K562 (cell line): ENCODE results near the gene GABRA4. TPM values are rescaled to one million over a fixed set of nuclear protein-coding genes. Genes with fewer than 3 reads are reported as not detected.

Experiments used
- ATAC-seq: fragments of 200-7000 bp; cut with Tn5 transposase; 3 replicates; pipeline ENCODE4 v1.9.1; 2020; ENCODE audit warnings: moderate library complexity
- BruUV-seq: library from RNA; stranded (reverse); fragments of 400-500 nt; replicated peaks from 2 replicates; lab custom pipeline; 2021; lab: Mats Ljungman, UMichigan
- CTCF ChIA-PET: fragments of 300-600 bp; formaldehyde crosslinking; extraction: SDS; loops from one replicate; lab custom pipeline; 2021; ENCODE audit warnings: low intra/inter-chr PET ratio; lab: Yijun Ruan, JAX
- POLR2A ChIA-PET: fragments of 300-600, 350-650 bp; sonication (Branson Sonifier 250); formaldehyde crosslinking; extraction: SDS; loops from one replicate; lab custom pipeline; 2021; ENCODE audit warnings: antibody characterized with exemption, inconsistent platforms; lab: Yijun Ruan, JAX
- DNase-seq, 4 experiments: peaks; one replicate each; pipeline versions ENCODE4 v3.0.0 to v3.0.0-alpha.2; 2011 to 2018; ENCODE audit warnings: low spot score in 3 of 4, mixed read lengths in 3 of 4; ENCODE audit errors: extremely low read depth in 1 of 4
- FAIRE-seq: peaks from 2 replicates; lab custom pipeline; 2011; peaks lifted over from hg19 to GRCh38; lab: Jason Lieb, UNC
- H2AFZ ChIP-seq: 2 replicates; pipeline ENCODE4 v1.6.0; 2011; ENCODE audit warnings: low read depth, low read length, control low read depth, inconsistent platforms
- H3K27ac ChIP-seq: fragments of 200-600 bp; 3 replicates; pipeline ENCODE4 v1.8.0; 2011; ENCODE audit warnings: low read depth, mild to moderate bottlenecking, control low read depth, inconsistent platforms, low read length, moderate library complexity, mixed read lengths; ENCODE audit errors: extremely low read depth
- H3K27me3 ChIP-seq, 2 experiments: fragments of 300-600 bp in 1 of 2; 2 replicates in 1 of 2; 3 replicates in 1 of 2; pipeline versions ENCODE4 v1.6.0 to v1.8.0; 2011; ENCODE audit warnings: inconsistent platforms in 2 of 2, low read length in 2 of 2, mild to moderate bottlenecking in 1 of 2, mixed read lengths in 1 of 2, moderate library complexity in 1 of 2; ENCODE audit not compliant: control insufficient read depth in 2 of 2, insufficient read depth in 2 of 2
- H3K36me3 ChIP-seq: fragments of 300-600 bp; 3 replicates; pipeline ENCODE4 v1.8.0; 2011; ENCODE audit warnings: mild to moderate bottlenecking, low read length, inconsistent platforms; ENCODE audit not compliant: control insufficient read depth, insufficient read depth
- H3K4me1 ChIP-seq, 2 experiments: fragments of 200-600 bp in 1 of 2; replicated peaks in 1 of 2; 2 replicates in 1 of 2; 3 replicates in 1 of 2; pipeline versions ENCODE4 v1.5.1 to v1.8.0; 2011; ENCODE audit warnings: inconsistent platforms in 2 of 2, low read length in 2 of 2, mild to moderate bottlenecking in 1 of 2, mixed read lengths in 1 of 2, moderate library complexity in 1 of 2; ENCODE audit not compliant: control insufficient read depth in 2 of 2, insufficient read depth in 2 of 2
- H3K4me2 ChIP-seq: 2 replicates; pipeline ENCODE4 v1.6.1; 2011; ENCODE audit warnings: low read length, control low read depth, inconsistent platforms, mixed read lengths; ENCODE audit not compliant: insufficient read depth
- H3K4me3 ChIP-seq: fragments of 200-600 bp; sonication (generic), shearing (Covaris generic); 2 replicates; pipeline ENCODE4 v1.5.1; 2016; ENCODE audit warnings: control low read depth, inconsistent platforms
- H3K79me2 ChIP-seq: fragments of 200-600 bp; 3 replicates; pipeline ENCODE4 v1.8.0; 2011; ENCODE audit warnings: low read length, inconsistent platforms; ENCODE audit not compliant: control insufficient read depth, insufficient read depth
- H3K9ac ChIP-seq, 2 experiments: 2 replicates each; pipeline versions ENCODE4 v1.6.0 to v1.6.1; 2011; ENCODE audit warnings: low read depth in 2 of 2, low read length in 2 of 2, control low read depth in 1 of 2, inconsistent platforms in 1 of 2, mild to moderate bottlenecking in 1 of 2, mixed read lengths in 1 of 2; ENCODE audit not compliant: insufficient read depth in 1 of 2
- H3K9me1 ChIP-seq: one replicate; pipeline ENCODE4 v1.6.0; 2011; ENCODE audit warnings: inconsistent platforms, mild to moderate bottlenecking, low read length, moderate library complexity; ENCODE audit not compliant: control insufficient read depth, insufficient read depth
- H3K9me3 ChIP-seq: replicated peaks from 2 replicates; pipeline ENCODE4 v1.5.1; 2011; ENCODE audit warnings: low read depth, low read length, inconsistent platforms; ENCODE audit not compliant: control insufficient read depth, insufficient read depth
- H4K20me1 ChIP-seq: replicated peaks from 2 replicates; pipeline ENCODE4 v1.6.1; 2011; ENCODE audit warnings: low read length, inconsistent platforms, mixed read lengths; ENCODE audit not compliant: control insufficient read depth, insufficient read depth
- KHSRP ChIP-seq: fragments of 450-650 bp; IDR thresholded peaks from 2 replicates; pipeline ENCODE4 v1.6.1; 2017
- LARP7 ChIP-seq: fragments of 450-650 bp; IDR thresholded peaks from 2 replicates; pipeline ENCODE4 v1.6.1; 2016
- MTA2 ChIP-seq: fragments of 450-650 bp; IDR thresholded peaks from 2 replicates; pipeline ENCODE4 v1.6.1; 2016; ENCODE audit warnings: low read depth
- PCBP1 ChIP-seq: fragments of 200-400 bp; formaldehyde crosslinking; IDR thresholded peaks from 2 replicates; pipeline ENCODE4 v1.6.1; 2018; ENCODE audit warnings: mild to moderate bottlenecking, low read depth, low read length; ENCODE audit not compliant: poor library complexity, severe bottlenecking
- PHF21A ChIP-seq: fragments of 450-650 bp; IDR thresholded peaks from 2 replicates; pipeline ENCODE4 v1.6.1; 2017; ENCODE audit warnings: low read depth, borderline replicate concordance
- POLR2AphosphoS5 ChIP-seq: IDR thresholded peaks from 2 replicates; pipeline ENCODE4 v1.6.1; 2011; ENCODE audit warnings: mild to moderate bottlenecking, low read depth, low read length, moderate library complexity; ENCODE audit not compliant: control insufficient read depth, insufficient read depth
- SNRNP70 ChIP-seq: fragments of 200-400 bp; formaldehyde crosslinking; optimal IDR thresholded peaks from 2 replicates; pipeline ENCODE3; 2017; ENCODE audit warnings: low read depth, low read length
- TAF15 ChIP-seq: fragments of 200-400 bp; formaldehyde crosslinking; IDR thresholded peaks from 2 replicates; pipeline ENCODE4 v1.6.1; 2017; ENCODE audit warnings: mild to moderate bottlenecking, low read depth, low read length, moderate library complexity
- ZNF133 ChIP-seq: fragments of 250-450 bp; sonication (Bioruptor Pico); IDR thresholded peaks from 2 replicates; pipeline ENCODE4 v1.4.0; 2020; ENCODE audit warnings: mild to moderate bottlenecking
- WGBS: fragments of 100-300 bp; shearing (Covaris generic); methylation state at CpG from one replicate; pipeline ENCODE4 v1.1.6; 2016; ENCODE audit warnings: low coverage, mixed read lengths; ENCODE audit not compliant: insufficient coverage; ENCODE audit errors: missing lambda C conversion rate; 5-methylcytosine and 5-hydroxymethylcytosine counted together
- in situ Hi-C: fragments of 300-500 bp; cut with MboI; formaldehyde crosslinking; loops from 4 replicates; pipeline ENCODE4 v1.15.0; 2018; ENCODE audit warnings: inconsistent platforms, mixed read lengths
- intact Hi-C: fragments of 100-400 bp; cut with micrococcal nuclease; formaldehyde crosslinking; loops from 2 replicates; pipeline ENCODE4 v1.14.2; 2022
- polyA plus RNA-seq, 8 experiments: library from polyadenylated mRNA; depleted of rRNA in 4 of 8; stranded (reverse) in 5 of 8; unstranded in 3 of 8; fragments of >200 nt; fragmentation: Nextera tagmentation in 2 of 8; fragmentation: Illumina TruSeq in 1 of 8; extraction: Ambion mirVana in 2 of 8; extraction: Trizol in 1 of 8; gene quantifications; 2 replicates each; pipeline versions ENCODE4 v1.2.1 to v1.2.3, GENCODE V29; 2011 to 2014; ENCODE audit warnings: inconsistent platforms in 1 of 8, missing spikeins in 1 of 8
- total RNA-seq, 7 experiments: library from RNA; depleted of rRNA in 6 of 7; stranded (reverse); fragments of >200 nt in 6 of 7; fragmentation: Illumina TruSeq in 2 of 7; extraction: Trizol in 2 of 7; gene quantifications; 2 replicates each; pipeline versions ENCODE4 v1.2.1 to v1.2.3, GENCODE V29; 2011 to 2021; ENCODE audit warnings: low replicate concordance in 1 of 7
- TF ChIP-seq, protein P1 (sequence below): sonication (generic); formaldehyde crosslinking; IDR thresholded peaks from 2 replicates; pipeline ENCODE4 v1.8.1; 2023; ENCODE audit warnings: mild to moderate bottlenecking, missing genetic modification reagents
- TF ChIP-seq, protein P2 (sequence below): sonication (generic); formaldehyde crosslinking; IDR thresholded peaks from 2 replicates; pipeline ENCODE4 v1.8.0; 2022; ENCODE audit warnings: mild to moderate bottlenecking, missing genetic modification reagents

GABRA4 gene
- total and polyA plus RNA-seq, 9 of the 15 experiments (the other 6 are each of a cell fraction or from before 2014, with no cell fraction given): not detected

GRCh38 chr4:47000406-47000805, 7.0 kb upstream of the GABRA4 start:
- no peaks in the 10 kb centered on the region for H3K4me1 ChIP-seq
- no peaks in the 10 kb centered on the region for H4K20me1 ChIP-seq
- H3K4me3 ChIP-seq: no peak overlapping the region
- H3K36me3 ChIP-seq: no peaks in the 10 kb centered on the region
- no peaks in the 10 kb centered on the region for H3K9me3 ChIP-seq
- BruUV-seq: no TSS peak
- no peaks in the 10 kb centered on the region for H3K9me1 ChIP-seq
- no peak for ATAC-seq
- no peak for TF ChIP-seq LARP7
- TF ChIP-seq PHF21A: no peak
- TF ChIP-seq KHSRP: no peak
- TF ChIP-seq, protein P1, sequence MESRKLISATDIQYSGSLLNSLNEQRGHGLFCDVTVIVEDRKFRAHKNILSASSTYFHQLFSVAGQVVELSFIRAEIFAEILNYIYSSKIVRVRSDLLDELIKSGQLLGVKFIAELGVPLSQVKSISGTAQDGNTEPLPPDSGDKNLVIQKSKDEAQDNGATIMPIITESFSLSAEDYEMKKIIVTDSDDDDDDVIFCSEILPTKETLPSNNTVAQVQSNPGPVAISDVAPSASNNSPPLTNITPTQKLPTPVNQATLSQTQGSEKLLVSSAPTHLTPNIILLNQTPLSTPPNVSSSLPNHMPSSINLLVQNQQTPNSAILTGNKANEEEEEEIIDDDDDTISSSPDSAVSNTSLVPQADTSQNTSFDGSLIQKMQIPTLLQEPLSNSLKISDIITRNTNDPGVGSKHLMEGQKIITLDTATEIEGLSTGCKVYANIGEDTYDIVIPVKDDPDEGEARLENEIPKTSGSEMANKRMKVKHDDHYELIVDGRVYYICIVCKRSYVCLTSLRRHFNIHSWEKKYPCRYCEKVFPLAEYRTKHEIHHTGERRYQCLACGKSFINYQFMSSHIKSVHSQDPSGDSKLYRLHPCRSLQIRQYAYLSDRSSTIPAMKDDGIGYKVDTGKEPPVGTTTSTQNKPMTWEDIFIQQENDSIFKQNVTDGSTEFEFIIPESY (CRISPR knock-in tag): no peak
- no peak for TF ChIP-seq ZNF133 (CRISPR knock-in tag)
- no peak for TF ChIP-seq SNRNP70
- no peak for TF ChIP-seq POLR2AphosphoS5
- no peak for TF ChIP-seq TAF15
- TF ChIP-seq MTA2: no peak
- no peak for TF ChIP-seq PCBP1
- TF ChIP-seq, protein P2, sequence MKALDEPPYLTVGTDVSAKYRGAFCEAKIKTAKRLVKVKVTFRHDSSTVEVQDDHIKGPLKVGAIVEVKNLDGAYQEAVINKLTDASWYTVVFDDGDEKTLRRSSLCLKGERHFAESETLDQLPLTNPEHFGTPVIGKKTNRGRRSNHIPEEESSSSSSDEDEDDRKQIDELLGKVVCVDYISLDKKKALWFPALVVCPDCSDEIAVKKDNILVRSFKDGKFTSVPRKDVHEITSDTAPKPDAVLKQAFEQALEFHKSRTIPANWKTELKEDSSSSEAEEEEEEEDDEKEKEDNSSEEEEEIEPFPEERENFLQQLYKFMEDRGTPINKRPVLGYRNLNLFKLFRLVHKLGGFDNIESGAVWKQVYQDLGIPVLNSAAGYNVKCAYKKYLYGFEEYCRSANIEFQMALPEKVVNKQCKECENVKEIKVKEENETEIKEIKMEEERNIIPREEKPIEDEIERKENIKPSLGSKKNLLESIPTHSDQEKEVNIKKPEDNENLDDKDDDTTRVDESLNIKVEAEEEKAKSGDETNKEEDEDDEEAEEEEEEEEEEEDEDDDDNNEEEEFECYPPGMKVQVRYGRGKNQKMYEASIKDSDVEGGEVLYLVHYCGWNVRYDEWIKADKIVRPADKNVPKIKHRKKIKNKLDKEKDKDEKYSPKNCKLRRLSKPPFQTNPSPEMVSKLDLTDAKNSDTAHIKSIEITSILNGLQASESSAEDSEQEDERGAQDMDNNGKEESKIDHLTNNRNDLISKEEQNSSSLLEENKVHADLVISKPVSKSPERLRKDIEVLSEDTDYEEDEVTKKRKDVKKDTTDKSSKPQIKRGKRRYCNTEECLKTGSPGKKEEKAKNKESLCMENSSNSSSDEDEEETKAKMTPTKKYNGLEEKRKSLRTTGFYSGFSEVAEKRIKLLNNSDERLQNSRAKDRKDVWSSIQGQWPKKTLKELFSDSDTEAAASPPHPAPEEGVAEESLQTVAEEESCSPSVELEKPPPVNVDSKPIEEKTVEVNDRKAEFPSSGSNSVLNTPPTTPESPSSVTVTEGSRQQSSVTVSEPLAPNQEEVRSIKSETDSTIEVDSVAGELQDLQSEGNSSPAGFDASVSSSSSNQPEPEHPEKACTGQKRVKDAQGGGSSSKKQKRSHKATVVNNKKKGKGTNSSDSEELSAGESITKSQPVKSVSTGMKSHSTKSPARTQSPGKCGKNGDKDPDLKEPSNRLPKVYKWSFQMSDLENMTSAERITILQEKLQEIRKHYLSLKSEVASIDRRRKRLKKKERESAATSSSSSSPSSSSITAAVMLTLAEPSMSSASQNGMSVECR (CRISPR knock-in tag): no peak
- H3K27me3 ChIP-seq: no peaks in the 10 kb centered on the region
- in situ Hi-C loops (no loop called here), intact Hi-C loops (no loop called here)
- no peaks in the 10 kb centered on the region for H3K79me2 ChIP-seq
- ChIA-PET POLR2A (interaction anchor here (0.7 kb wide), 1 partner anchor 8 kb away, joined by 3 read pairs; no protein-coding TSS in a partner anchor), CTCF (no interaction called here)
- no peak for FAIRE-seq
- 0% methylated on average over 1 of the region's 1 CpG for WGBS
- H2AFZ ChIP-seq: no peak overlapping the region
- no peak overlapping the region for H3K27ac ChIP-seq
- no peak overlapping the region for H3K4me2 ChIP-seq
- H3K9ac ChIP-seq: no peak overlapping the region
- no peak for DNase-seq
